ENCODE data around the gene GPS2.

GPS2 gene, protein sequence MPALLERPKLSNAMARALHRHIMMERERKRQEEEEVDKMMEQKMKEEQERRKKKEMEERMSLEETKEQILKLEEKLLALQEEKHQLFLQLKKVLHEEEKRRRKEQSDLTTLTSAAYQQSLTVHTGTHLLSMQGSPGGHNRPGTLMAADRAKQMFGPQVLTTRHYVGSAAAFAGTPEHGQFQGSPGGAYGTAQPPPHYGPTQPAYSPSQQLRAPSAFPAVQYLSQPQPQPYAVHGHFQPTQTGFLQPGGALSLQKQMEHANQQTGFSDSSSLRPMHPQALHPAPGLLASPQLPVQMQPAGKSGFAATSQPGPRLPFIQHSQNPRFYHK

DNA sequence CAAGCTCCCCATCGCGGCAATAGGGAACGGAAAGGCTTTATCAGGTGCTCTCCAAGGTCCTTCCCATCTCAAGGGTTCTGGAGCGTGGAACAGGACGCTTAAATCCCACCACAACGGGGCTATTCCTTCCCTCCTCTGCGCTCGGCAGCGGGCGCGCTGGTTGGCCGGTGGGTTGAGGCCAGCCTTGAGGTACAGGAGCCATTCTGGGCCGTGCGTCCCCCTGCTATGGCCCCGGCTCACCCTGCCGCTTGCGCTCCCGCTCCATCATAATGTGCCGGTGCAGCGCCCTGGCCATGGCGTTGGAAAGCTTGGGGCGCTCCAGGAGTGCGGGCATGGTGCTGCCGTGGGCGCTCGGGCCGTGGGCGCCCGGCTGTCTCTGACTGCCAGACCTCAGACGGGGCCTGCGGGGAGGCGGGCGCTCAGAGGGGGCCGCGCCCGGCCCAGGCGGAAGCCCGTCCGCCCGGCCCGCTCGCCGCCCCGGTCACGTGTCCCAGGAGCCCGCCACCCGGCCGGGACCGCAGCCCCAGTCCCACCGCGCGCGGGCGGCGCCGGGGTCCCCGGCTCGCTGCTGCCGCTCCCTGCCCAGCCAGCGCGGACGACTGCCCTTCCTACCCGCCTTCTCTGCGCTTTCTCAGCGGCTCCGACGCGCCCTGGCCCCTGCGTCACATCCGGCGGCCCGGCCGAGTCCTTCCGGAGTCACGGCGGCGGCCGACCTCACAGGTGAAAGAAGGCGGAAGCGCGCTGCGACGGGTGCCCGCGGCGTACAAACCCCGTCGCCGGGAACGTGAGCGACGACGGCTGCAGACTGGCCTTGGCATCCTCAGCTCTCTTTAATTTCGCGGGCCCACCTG is at the start of gene GPS2:
Gene GPS2, minus strand, starts transcription at position 642 of the 851 bp plus-strand sequence. Its CDS starts 308 bp downstream, at position 334.
- DNase-seq (ENCODE audit: low spot score) = peak; percentile 97
- in situ Hi-C loops (cut with MboI; ENCODE audit: low sequenced_read_pairs, unreplicated experiment) = no loop called here
- TF ChIP-seq, protein P1, sequence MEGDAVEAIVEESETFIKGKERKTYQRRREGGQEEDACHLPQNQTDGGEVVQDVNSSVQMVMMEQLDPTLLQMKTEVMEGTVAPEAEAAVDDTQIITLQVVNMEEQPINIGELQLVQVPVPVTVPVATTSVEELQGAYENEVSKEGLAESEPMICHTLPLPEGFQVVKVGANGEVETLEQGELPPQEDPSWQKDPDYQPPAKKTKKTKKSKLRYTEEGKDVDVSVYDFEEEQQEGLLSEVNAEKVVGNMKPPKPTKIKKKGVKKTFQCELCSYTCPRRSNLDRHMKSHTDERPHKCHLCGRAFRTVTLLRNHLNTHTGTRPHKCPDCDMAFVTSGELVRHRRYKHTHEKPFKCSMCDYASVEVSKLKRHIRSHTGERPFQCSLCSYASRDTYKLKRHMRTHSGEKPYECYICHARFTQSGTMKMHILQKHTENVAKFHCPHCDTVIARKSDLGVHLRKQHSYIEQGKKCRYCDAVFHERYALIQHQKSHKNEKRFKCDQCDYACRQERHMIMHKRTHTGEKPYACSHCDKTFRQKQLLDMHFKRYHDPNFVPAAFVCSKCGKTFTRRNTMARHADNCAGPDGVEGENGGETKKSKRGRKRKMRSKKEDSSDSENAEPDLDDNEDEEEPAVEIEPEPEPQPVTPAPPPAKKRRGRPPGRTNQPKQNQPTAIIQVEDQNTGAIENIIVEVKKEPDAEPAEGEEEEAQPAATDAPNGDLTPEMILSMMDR (IDR thresholded peaks at IDR 0.05; ENCODE audit: borderline replicate concordance, control extremely low read depth, extremely low read depth, insufficient read depth, missing control alignments) = no peak

DNA sequence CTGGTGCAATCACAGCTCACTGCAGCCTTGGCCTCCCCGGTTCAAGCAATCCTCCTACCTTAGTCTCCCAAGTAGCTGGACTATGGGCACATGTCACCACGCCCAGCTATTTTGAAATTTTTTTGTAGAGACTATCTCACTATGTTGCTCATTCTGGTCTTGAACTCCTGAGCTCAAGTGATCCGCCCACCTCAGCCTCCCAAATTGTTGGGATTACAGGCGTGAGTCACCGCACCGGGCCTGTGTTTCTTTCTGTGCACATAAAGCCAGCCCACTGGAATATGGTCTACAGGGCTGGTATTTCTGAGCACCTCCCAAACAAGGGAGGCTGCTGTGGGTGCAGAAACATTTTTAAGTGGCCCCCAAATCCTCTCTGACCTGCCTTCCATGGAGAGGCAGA is 48.2 kb upstream of the GPS2 start:
- TF ChIP-seq, protein P1 (IDR thresholded peaks at IDR 0.05; ENCODE audit: borderline replicate concordance, control extremely low read depth, extremely low read depth, insufficient read depth, missing control alignments) = no peak
- in situ Hi-C loops (cut with MboI; ENCODE audit: low sequenced_read_pairs, unreplicated experiment) = no loop called here
- DNase-seq (ENCODE audit: low spot score) = no peak

DNA sequence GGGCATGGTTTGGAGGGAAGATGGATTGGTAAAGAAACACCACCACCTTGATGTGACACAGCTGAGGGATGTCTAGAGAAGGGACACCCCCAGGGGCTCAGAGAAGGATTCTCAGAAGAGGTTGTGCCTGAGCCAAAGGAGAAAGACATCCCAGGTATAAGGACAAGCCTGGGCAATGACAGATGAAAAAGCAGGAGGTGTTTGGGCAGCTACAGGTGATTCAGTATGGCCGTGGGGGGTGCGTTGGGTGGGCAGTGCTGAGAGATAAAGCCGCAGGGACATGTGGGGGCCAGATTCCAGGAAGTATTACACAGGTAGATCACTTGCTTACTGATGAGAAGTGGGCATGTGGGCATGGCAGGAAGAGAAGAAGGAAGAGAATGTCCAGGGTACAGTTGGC is 46.7 kb upstream of the GPS2 start:
- TF ChIP-seq, protein P1 (IDR thresholded peaks at IDR 0.05; ENCODE audit: borderline replicate concordance, control extremely low read depth, extremely low read depth, insufficient read depth, missing control alignments) = no peak
- in situ Hi-C loops (cut with MboI; ENCODE audit: low sequenced_read_pairs, unreplicated experiment) = no loop called here
- DNase-seq (ENCODE audit: low spot score) = no peak

DNA sequence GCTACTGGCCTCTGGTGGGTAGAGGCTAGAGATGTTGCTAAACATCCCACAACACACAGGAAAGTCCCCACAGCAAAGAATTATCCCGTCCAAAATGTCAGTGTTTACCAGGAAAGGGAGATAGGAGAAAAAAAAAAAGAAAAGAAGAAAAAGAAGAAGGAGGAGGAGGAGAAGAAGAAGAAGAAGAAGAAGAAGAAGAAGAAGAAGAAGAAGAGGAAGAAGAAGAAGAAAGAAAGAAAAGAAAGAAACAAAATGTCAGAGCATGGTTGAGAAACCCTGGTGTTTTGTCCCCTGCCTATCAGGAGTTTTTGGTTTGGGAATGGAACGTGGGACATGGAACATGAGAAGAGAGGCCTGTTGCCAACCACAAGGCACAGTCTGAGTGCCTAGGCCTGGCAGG is 42.2 kb upstream of the GPS2 start:
- TF ChIP-seq, protein P1 (IDR thresholded peaks at IDR 0.05; ENCODE audit: borderline replicate concordance, control extremely low read depth, extremely low read depth, insufficient read depth, missing control alignments) = no peak
- in situ Hi-C loops (cut with MboI; ENCODE audit: low sequenced_read_pairs, unreplicated experiment) = no loop called here
- DNase-seq (ENCODE audit: low spot score) = no peak

DNA sequence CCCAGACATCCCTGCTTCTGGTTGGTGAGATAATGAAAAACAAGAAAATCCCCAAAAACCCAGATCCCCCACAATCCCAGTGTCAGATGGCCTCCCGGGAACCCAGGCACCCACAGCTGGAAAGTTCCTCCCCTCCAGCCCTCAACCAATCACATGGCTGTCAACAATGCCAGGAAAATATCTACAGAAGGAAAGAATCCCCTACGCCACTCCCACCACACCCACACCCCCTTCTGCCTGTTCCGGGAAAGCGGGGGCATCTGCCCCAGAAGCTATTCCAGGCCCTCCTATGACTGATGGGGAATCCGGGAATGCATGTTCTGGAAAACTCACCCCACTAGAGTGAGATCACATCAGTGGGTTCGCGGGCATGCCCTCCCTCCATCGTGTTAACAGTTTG is 41.6 kb upstream of the GPS2 start:
- in situ Hi-C loops (cut with MboI; ENCODE audit: low sequenced_read_pairs, unreplicated experiment) = no loop called here
- DNase-seq (ENCODE audit: low spot score) = no peak
- TF ChIP-seq, protein P1 (IDR thresholded peaks at IDR 0.05; ENCODE audit: borderline replicate concordance, control extremely low read depth, extremely low read depth, insufficient read depth, missing control alignments) = no peak

DNA sequence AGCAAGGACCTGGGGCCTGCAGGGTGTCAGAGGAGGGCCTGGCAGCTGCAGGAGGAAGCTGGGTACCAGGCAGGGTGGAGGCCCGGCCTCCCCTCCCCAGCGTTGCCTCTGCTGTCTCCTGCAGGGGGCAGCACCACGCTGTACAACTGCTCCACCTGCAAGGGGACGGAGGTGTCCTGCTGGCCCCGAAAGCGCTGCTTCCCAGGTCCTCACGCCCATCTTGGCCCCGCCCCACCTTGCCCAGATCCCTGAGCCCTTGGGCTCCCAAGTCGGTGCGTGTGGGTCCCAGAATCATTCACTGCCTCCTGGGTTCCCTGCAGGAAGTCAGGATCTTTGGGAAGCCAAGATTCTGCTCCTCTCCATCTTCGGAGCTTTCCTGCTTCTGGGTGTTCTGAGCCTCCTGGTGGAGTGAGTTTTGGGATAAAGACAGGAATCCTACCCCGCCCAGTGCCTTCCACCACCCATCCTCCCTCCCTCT is 41.0 kb upstream of the GPS2 start:
- peak; percentile 90 for DNase-seq (ENCODE audit: low spot score)
- TF ChIP-seq, protein P1 (IDR thresholded peaks at IDR 0.05; ENCODE audit: borderline replicate concordance, control extremely low read depth, extremely low read depth, insufficient read depth, missing control alignments) = peak; percentile 99
- in situ Hi-C loops (cut with MboI; ENCODE audit: low sequenced_read_pairs, unreplicated experiment) = no loop called here
